ENCODE measurements around the gene MAP2K1.

- TF ChIP-seq CHD1 (IDR thresholded peaks at IDR 0.05; ENCODE audit: low read length), result no peak
- no peak for TF ChIP-seq POLR2AphosphoS5 (IDR thresholded peaks at IDR 0.05; ENCODE audit: control insufficient read depth, insufficient read depth, low read depth, low read length)
- TF ChIP-seq ARNT (IDR thresholded peaks at IDR 0.05), result no peak
- no peak for TF ChIP-seq CHD4 (IDR thresholded peaks at IDR 0.05; ENCODE audit: insufficient read depth, insufficient replicate concordance, low read depth, low read length, poor library complexity, severe bottlenecking)
- no peak for TF ChIP-seq ZNF589 (CRISPR knock-in tag; IDR thresholded peaks at IDR 0.05; ENCODE audit: low read depth)
- TF ChIP-seq EP300 (IDR thresholded peaks at IDR 0.05; ENCODE audit: low read length), result no peak
- no peak for TF ChIP-seq ERF (CRISPR knock-in tag; IDR thresholded peaks at IDR 0.05)
- TF ChIP-seq ARID1B (IDR thresholded peaks at IDR 0.05), result no peak
Observed at GRCh38 chr15:66378814-66379430, 7.8 kb upstream of the MAP2K1 start.
